Measurements from ENCODE around the gene PRPF40A. TPM values are rescaled to one million over a fixed set of nuclear protein-coding genes. Genes with fewer than 3 reads are reported as not detected.
A peak's percentile ranks its signal among the peaks of the same experiment; 100 is the strongest.

PRPF40A gene
- total and polyA plus RNA-seq, 2 of the 13 experiments (the other 11 are each of a cell fraction or from before 2014, with no cell fraction given), result 146 to 207 TPM

GRCh38 chr2:152635635-152636298 is 81.5 kb downstream of the PRPF40A start (continued):
- TF ChIP-seq ZNF513 (CRISPR knock-in tag; conservative IDR thresholded peaks at IDR 0.05) (no peak), ZBTB25 (CRISPR knock-in tag; IDR thresholded peaks at IDR 0.05) (no peak), GABPB1 (CRISPR knock-in tag; IDR thresholded peaks at IDR 0.05) (no peak), ZNF318 (CRISPR knock-in tag; IDR thresholded peaks at IDR 0.05) (no peak), ZNF670 (CRISPR knock-in tag; IDR thresholded peaks at IDR 0.05; ENCODE audit: borderline replicate concordance) (no peak), KDM2A (CRISPR knock-in tag; IDR thresholded peaks at IDR 0.05; ENCODE audit: borderline replicate concordance, low read depth) (no peak), ZNF784 (CRISPR knock-in tag; IDR thresholded peaks at IDR 0.05; ENCODE audit: borderline replicate concordance) (no peak), FOXP4 (CRISPR knock-in tag; IDR thresholded peaks at IDR 0.05) (peak; percentile 14; the same call in 1 of the 2 replicates), JARID2 (CRISPR knock-in tag; IDR thresholded peaks at IDR 0.05; ENCODE audit: insufficient replicate concordance) (no peak)

Data from HepG2 (cell line).